Pancreas (tissue), 10 donors: ENCODE measurements around the gene ANO10. TPM values are rescaled to one million over a fixed set of nuclear protein-coding genes. Genes with fewer than 3 reads are reported as not detected.

ENCODE experiments used
- ATAC-seq, 4 donors: fragments of 200-7000 bp; cut with Tn5 transposase; one replicate each; pipeline versions ENCODE4 v1.8.0 to v1.9.1; 2020; ENCODE audit warnings: mild to moderate bottlenecking in 4 of 4, moderate library complexity in 4 of 4
- DNase-seq, 6 donors: peaks; one replicate each; pipeline ENCODE4 v3.0.0-alpha.2; 2020
- FAIRE-seq: peaks from 2 replicates; lab custom pipeline; 2012; peaks lifted over from hg19 to GRCh38; lab: Jason Lieb, UNC
- H3K27ac ChIP-seq, 4 donors: fragments of 200-600 bp; sonication (generic); 1 replicate in 3 of 4; 2 replicates in 1 of 4; pipeline versions ENCODE4 v1.5.0 to v1.8.0; 2020
- H3K27me3 ChIP-seq, 4 donors: fragments of 200-600 bp; one replicate each; pipeline ENCODE4 v1.8.0; 2021
- H3K36me3 ChIP-seq, 3 donors: fragments of 200-600 bp; sonication (generic) in 1 of 3; one replicate each; pipeline versions ENCODE4 v1.5.0 to v1.8.0; 2020 to 2021
- H3K4me1 ChIP-seq, 3 donors: fragments of 200-600 bp; one replicate each; pipeline ENCODE4 v1.8.0; 2021
- H3K4me3 ChIP-seq, 4 donors: fragments of 200-600 bp; sonication (generic) in 2 of 4; one replicate each; pipeline versions ENCODE4 v1.5.0 to v1.8.0; 2020 to 2021
- H3K9me3 ChIP-seq, 4 donors: fragments of 200-600 bp; one replicate each; pipeline ENCODE4 v1.8.0; 2021
- WGBS, 2 donors: extraction: QIAGEN DNeasy Blood & Tissue Kit; methylation state at CpG; one replicate each; pipeline ENCODE4 v1.1.7; 2013; 5-methylcytosine and 5-hydroxymethylcytosine counted together
- intact Hi-C, 3 donors: fragments of 100-400 bp; cut with DNase I; formaldehyde crosslinking; loops; one replicate each; pipeline versions ENCODE4 v1.11.1 to v1.14.2; 2022
- polyA plus RNA-seq, 2 donors: library from polyadenylated mRNA; stranded (reverse); fragments of 200-250 nt; gene quantifications; one replicate each; pipeline ENCODE4 v1.2.3, GENCODE V29; 2013
- total RNA-seq, 6 donors: library from RNA; stranded (reverse); fragmentation: NEBNext Ultra II Directional in 4 of 6; extraction: Animal tissue kit (Norgen Biotek cat#: 25700) in 4 of 6; gene quantifications; one replicate each; pipeline versions ENCODE4 v1.2.1 to v1.2.4, GENCODE V29; 2021 to 2023
- TF ChIP-seq, protein P1 (sequence below), 4 donors: fragments of 200-600 bp; sonication (generic) in 3 of 4; IDR thresholded peaks; one replicate each; pipeline versions ENCODE4 v1.5.0 to v1.8.0; 2021; ENCODE audit warnings: antibody characterized with exemption in 4 of 4
- donor health status: healthy with polysubstance abuse.
- donor health status: DM: no; HTN: no; CAD: no; lungs with moderate emphysema.
- donor health status: DM: no; HTN: no; CAD: no.
- donor health status: control.
- donor health status: control.
- donor health status: Bipolar disorder and iron deficiency.
- donor health status: DM: yes; HTN: yes; CAD: no.
- donor health status: DM: no; HTN: no; CAD: no.
- donor health status: DM: no; HTN: no; CAD: no.
- donor health status: DM: yes; HTN: yes; CAD: no.

Gene ANO10
- total and polyA plus RNA-seq, 8 donors: 7.2 to 17.6 (median 10.1) TPM

DNA sequence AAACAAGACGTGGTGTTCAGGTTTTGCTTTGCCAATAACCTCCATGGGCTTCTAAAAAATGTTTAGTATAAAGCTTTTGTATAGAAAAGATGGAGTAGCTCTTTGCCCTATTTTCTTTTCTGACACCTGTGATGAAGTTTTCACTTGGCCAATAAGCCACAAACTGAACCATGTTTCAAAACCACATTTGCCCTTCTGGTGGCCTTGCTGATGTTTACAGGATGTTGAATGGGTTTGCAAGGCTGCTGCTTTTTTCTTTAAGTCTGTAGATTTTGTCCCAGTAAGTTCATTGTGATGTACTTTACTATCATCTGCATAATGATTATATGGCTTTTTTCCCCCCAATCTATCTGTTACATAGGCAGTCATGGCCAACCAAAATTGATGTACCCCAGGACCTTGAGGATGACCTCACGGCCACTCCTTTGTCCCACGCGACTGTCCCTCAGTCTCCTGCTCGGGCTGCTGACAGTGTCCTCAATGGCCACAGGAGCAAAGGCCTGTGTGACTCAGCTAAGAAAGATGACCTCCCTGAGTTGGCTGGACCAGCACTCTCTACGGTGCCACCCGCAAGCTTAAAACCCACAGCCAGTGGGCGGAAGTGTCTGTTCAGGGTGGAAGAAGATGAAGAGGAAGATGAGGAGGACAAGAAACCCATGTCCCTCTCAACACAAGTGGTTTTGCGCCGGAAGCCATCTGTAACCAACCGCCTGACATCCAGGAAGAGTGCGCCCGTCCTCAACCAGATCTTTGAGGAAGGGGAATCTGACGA is 274.6 kb downstream of the ANO10 start:
- Histone ChIP-seq H3K9me3 (no peaks in the 10 kb centered on the region), H3K27ac (no peak overlapping the region), H3K27me3 (no peaks in the 10 kb centered on the region), H3K36me3 (peaks cover 5 to 35% (median 19%) of the 10 kb centered on the region in 3 donors), H3K4me3 (no peak overlapping the region), H3K4me1 (peaks cover 8 to 20% (median 18%) of the 10 kb centered on the region in 3 donors)
- DNase-seq (no peak), ATAC-seq (no peak), FAIRE-seq (no peak)
- 96 to 98% methylated on average over 14 of the region's 14 CpGs for WGBS, 2 donors
- TF ChIP-seq, protein P1, sequence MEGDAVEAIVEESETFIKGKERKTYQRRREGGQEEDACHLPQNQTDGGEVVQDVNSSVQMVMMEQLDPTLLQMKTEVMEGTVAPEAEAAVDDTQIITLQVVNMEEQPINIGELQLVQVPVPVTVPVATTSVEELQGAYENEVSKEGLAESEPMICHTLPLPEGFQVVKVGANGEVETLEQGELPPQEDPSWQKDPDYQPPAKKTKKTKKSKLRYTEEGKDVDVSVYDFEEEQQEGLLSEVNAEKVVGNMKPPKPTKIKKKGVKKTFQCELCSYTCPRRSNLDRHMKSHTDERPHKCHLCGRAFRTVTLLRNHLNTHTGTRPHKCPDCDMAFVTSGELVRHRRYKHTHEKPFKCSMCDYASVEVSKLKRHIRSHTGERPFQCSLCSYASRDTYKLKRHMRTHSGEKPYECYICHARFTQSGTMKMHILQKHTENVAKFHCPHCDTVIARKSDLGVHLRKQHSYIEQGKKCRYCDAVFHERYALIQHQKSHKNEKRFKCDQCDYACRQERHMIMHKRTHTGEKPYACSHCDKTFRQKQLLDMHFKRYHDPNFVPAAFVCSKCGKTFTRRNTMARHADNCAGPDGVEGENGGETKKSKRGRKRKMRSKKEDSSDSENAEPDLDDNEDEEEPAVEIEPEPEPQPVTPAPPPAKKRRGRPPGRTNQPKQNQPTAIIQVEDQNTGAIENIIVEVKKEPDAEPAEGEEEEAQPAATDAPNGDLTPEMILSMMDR (IDR thresholded peaks at IDR 0.05): no peak
- intact Hi-C loops: no loop called here

DNA sequence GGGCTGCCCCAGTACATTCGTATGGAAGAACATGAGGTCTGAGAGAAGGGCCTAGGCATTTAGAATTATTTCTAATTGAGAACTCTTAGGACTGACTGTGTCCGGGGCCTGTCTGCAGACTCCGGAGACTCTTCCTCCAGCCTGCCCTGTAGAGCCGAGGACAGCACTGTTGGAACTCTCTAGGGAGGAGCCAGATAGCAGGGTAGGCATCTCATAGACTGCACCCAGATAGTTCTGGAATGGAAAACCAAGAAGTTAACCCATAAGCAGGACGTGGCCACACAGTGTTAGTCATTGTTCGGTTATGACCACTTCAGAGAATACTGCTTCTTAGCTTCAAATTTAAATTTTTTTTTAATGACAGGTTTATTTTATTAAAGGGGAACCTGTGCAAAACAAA is 275.9 kb downstream of the ANO10 start:
- Histone ChIP-seq H3K36me3 (peaks cover 5 to 48% (median 19%) of the 10 kb centered on the region in 3 donors), H3K27ac (no peak overlapping the region), H3K27me3 (no peaks in the 10 kb centered on the region), H3K4me1 (peaks cover 14 to 32% (median 31%) of the 10 kb centered on the region in 3 donors), H3K9me3 (no peaks in the 10 kb centered on the region), H3K4me3 (no peak overlapping the region)
- TF ChIP-seq, protein P1 (IDR thresholded peaks at IDR 0.05): no peak
- DNase-seq (no peak), FAIRE-seq (no peak), ATAC-seq (no peak)
- WGBS, 2 donors: 92 to 94% methylated on average over 6 of the region's 6 CpGs
- intact Hi-C loops: no loop called here

DNA sequence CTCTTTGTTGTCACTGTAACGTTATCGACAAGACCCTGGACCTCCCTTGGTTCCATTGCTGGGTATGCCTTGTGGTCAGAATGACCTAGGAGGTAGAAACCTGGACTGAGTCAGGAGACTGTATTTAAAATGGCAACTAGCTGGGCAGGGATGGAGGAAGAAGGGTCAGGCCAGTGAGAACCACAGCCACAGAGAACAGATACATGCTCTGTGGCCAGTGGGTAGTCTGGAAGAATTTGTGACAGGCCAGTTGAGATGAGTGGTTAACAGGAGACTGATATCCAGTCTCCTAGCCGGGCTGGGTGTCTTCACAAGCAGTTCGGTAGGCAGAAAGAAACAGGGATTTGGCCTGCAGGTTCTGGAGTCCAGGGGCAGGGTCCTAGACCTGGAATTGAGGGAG is 276.6 kb downstream of the ANO10 start:
- intact Hi-C loops: no loop called here
- 89 to 95% methylated on average over 4 of the region's 4 CpGs for WGBS, 2 donors
- Histone ChIP-seq H3K4me1 (peaks cover 14 to 37% (median 35%) of the 10 kb centered on the region in 3 donors), H3K9me3 (no peaks in the 10 kb centered on the region), H3K27ac (no peak overlapping the region), H3K27me3 (no peaks in the 10 kb centered on the region), H3K36me3 (peaks cover 5 to 50% (median 19%) of the 10 kb centered on the region in 3 donors), H3K4me3 (no peak overlapping the region)
- ATAC-seq (no peak), FAIRE-seq (no peak), DNase-seq (no peak)
- TF ChIP-seq, protein P1 (IDR thresholded peaks at IDR 0.05): no peak

DNA sequence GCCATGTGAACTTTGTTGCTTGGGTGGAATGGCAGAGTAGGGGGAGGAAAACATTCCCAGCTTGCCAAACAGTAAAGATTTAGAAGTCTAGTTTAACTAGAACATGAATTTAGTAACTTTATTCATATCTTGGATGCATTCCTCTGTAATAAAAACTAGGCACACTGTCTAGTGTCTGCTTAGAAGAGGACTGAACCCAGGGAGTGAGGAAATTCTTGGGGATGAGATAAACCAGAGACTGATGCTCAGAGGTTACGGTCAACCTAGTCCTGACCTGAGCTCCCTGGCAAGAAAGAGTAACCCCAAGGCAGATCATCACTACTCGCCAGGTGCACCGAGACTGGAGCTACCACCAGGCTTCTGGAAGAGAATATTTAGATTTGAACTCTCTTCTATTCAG is 277.3 kb downstream of the ANO10 start:
- H3K27ac ChIP-seq: peak overlapping the region in 1 of 4 donors; percentile 87
- no peaks in the 10 kb centered on the region for H3K9me3 ChIP-seq
- H3K27me3 ChIP-seq: no peaks in the 10 kb centered on the region
- FAIRE-seq (no peak), DNase-seq (no peak), ATAC-seq (no peak)
- 96 to 98% methylated on average over 3 of the region's 3 CpGs for WGBS, 2 donors
- TF ChIP-seq, protein P1 (IDR thresholded peaks at IDR 0.05): no peak
- intact Hi-C loops: no loop called here
- H3K4me3 ChIP-seq: no peak overlapping the region
- peaks cover 14 to 37% (median 35%) of the 10 kb centered on the region in 3 donors for H3K4me1 ChIP-seq
- peaks cover 5 to 50% (median 19%) of the 10 kb centered on the region in 3 donors for H3K36me3 ChIP-seq

DNA sequence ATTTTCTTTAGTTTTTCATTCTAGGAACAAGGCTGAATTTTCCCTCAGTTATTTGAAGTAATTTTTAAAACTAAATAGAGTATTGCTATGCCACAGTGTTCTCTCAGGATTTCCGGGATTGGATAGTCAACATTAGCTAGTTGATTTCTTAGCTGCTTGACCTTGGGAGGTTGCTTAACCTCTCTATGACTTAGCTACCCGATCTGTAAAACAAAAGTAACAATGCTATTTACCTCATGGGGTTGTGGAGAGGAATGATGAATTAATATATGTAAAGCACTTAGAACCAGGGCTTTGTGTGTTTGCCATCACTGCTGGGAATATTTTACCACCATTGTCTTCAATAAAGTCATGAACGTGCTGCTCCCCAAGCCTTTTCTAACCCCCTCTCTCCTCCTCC is 278.0 kb downstream of the ANO10 start:
- peaks cover 5 to 50% (median 19%) of the 10 kb centered on the region in 3 donors for H3K36me3 ChIP-seq
- TF ChIP-seq, protein P1 (IDR thresholded peaks at IDR 0.05): no peak
- no peak for FAIRE-seq
- DNase-seq: no peak
- H3K27ac ChIP-seq: peak overlapping the region; percentile 64 to 87 (median 76)
- no peaks in the 10 kb centered on the region for H3K9me3 ChIP-seq
- peak; percentile 76 to 84 (median 80) for ATAC-seq
- H3K27me3 ChIP-seq: no peaks in the 10 kb centered on the region
- H3K4me3 ChIP-seq: no peak overlapping the region
- H3K4me1 ChIP-seq: peaks cover 14 to 37% (median 35%) of the 10 kb centered on the region in 3 donors
- WGBS, 2 donors: 36 to 40% methylated on average over 3 of the region's 3 CpGs
- intact Hi-C loops: no loop called here
